ENCODE data around the gene FGFBP2.

The FGFBP2 gene

GRCh38 chr4:15935504-15936402 is 27.2 kb downstream of the FGFBP2 start:
- no peak for DNase-seq (ENCODE audit: low read depth in 1 of 2, low spot score in 1 of 2)
- no peak for TF ChIP-seq SPI1 (IDR thresholded peaks at IDR 0.05; ENCODE audit: borderline replicate concordance, low read depth)
- TF ChIP-seq GABPA (IDR thresholded peaks at IDR 0.05; ENCODE audit: low read depth), result no peak
- no peak for TF ChIP-seq CTCF (IDR thresholded peaks at IDR 0.05; ENCODE audit: insufficient read depth, low read length)
- no peak for TF ChIP-seq REST (IDR thresholded peaks at IDR 0.05; ENCODE audit: insufficient replicate concordance, low read depth)
- TF ChIP-seq POLR2AphosphoS5 (IDR thresholded peaks at IDR 0.05; ENCODE audit: low read depth), result no peak
- H3K27me3 ChIP-seq (ENCODE audit: insufficient read depth, poor library complexity, severe bottlenecking), result no peaks in the 10 kb centered on the region
- no peak overlapping the region for H3K27ac ChIP-seq (replicated peaks)
- H3K4me3 ChIP-seq (replicated peaks; ENCODE audit: insufficient read depth, low read length), result no peak overlapping the region

GRCh38 chr4:15934259-15934658 is 28.7 kb downstream of the FGFBP2 start:
- H3K4me3 ChIP-seq (replicated peaks; ENCODE audit: insufficient read depth, low read length), result no peak overlapping the region
- DNase-seq (ENCODE audit: low read depth in 1 of 2, low spot score in 1 of 2), result no peak
- H3K27ac ChIP-seq (replicated peaks), result no peak overlapping the region
- TF ChIP-seq POLR2AphosphoS5 (IDR thresholded peaks at IDR 0.05; ENCODE audit: low read depth) (no peak), REST (IDR thresholded peaks at IDR 0.05; ENCODE audit: insufficient replicate concordance, low read depth) (no peak), GABPA (IDR thresholded peaks at IDR 0.05; ENCODE audit: low read depth) (no peak), CTCF (IDR thresholded peaks at IDR 0.05; ENCODE audit: insufficient read depth, low read length) (no peak), SPI1 (IDR thresholded peaks at IDR 0.05; ENCODE audit: borderline replicate concordance, low read depth) (no peak)
- H3K27me3 ChIP-seq (ENCODE audit: insufficient read depth, poor library complexity, severe bottlenecking), result no peaks in the 10 kb centered on the region

DNA sequence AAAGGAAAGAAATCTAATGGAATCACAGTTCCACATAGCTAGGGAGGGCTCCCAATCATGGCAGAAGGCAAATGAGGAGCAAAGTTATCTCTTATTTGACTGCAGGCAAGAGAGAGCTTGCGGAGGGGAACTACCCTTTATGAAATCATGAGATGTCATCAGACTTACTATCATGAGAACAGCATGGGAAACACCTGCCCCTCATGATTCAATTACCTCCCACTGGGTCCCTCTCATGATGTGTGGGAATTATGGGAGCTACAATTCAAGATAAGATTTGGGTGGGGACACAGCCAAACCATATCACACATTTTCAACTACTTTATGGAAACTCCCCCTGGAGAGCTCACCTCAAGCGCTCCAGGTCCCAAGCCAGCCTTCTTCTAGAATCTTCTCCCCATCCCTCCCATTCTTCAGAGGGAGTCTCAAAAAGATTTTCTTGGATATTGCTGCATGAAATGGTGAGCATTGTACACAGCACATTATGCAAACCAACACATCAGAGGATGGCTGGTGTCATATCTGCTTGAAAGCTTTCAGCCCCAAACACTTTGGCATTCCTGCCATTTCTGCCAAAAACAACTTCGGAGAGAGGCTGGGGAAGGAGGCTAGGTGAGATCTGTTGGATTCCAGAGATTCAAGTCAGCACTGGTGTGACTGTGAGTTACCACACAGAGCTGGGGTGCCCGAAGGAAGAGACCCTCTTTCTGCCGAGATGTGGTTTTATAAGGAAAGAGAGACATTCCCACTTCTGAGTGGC is 31.3 kb downstream of the FGFBP2 start:
- Histone ChIP-seq H3K27me3 (ENCODE audit: insufficient read depth, poor library complexity, severe bottlenecking) (no peaks in the 10 kb centered on the region), H3K27ac (replicated peaks) (no peak overlapping the region), H3K4me3 (replicated peaks; ENCODE audit: insufficient read depth, low read length) (no peak overlapping the region)
- TF ChIP-seq SPI1 (IDR thresholded peaks at IDR 0.05; ENCODE audit: borderline replicate concordance, low read depth) (no peak), CTCF (IDR thresholded peaks at IDR 0.05; ENCODE audit: insufficient read depth, low read length) (no peak), REST (IDR thresholded peaks at IDR 0.05; ENCODE audit: insufficient replicate concordance, low read depth) (no peak), GABPA (IDR thresholded peaks at IDR 0.05; ENCODE audit: low read depth) (no peak), POLR2AphosphoS5 (IDR thresholded peaks at IDR 0.05; ENCODE audit: low read depth) (no peak)
- no peak for DNase-seq (ENCODE audit: low read depth in 1 of 2, low spot score in 1 of 2)

Measured in HL-60 (cell line).